D341Med (cell line): ENCODE data around the gene APLP2.
"Not testable (repeated sequence)": the region's sequence is repeated elsewhere in the genome, so short reads cannot be mapped to it uniquely, and the experiment has no call there.

Source experiments
- DNase-seq: peaks from one replicate; pipeline ENCODE4 v3.0.0; 2012; ENCODE audit warnings: low spot score

Gene APLP2

DNA sequence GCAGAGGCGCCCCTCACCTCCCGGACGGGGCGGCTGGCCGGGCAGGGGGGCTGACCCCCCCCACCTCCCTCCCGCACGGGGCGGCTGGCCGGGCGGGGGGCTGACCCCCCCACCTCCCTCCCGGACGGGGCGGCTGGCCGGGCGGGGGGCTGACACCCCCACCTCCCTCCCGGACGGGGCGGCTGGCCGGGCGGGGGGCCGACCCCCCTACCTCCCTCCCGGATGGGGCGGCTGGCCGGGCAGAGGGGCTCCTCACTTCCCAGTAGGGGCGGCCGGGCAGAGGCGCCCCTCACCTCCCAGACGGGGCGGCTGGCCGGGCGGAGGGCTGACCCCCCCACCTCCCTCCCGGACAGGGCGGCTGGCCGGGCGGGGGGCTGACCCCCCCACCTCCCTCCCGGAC lies 21.5 kb downstream of the APLP2 start:
- DNase-seq, result not testable (repeated sequence)

- no peak for DNase-seq
Observed at GRCh38 chr11:130092661-130093060, 23.0 kb downstream of the APLP2 start.

- no peak for DNase-seq
Observed at GRCh38 chr11:130094614-130095013, 24.9 kb downstream of the APLP2 start.

- DNase-seq, result no peak
Observed at GRCh38 chr11:130095326-130095725, 25.6 kb downstream of the APLP2 start.

GRCh38 chr11:130096042-130096441 lies 26.3 kb downstream of the APLP2 start:
- DNase-seq, result no peak

- DNase-seq, result no peak
Observed at GRCh38 chr11:130096823-130097222, 27.1 kb downstream of the APLP2 start.

- no peak for DNase-seq
Observed at GRCh38 chr11:130097285-130097684, 27.6 kb downstream of the APLP2 start.

GRCh38 chr11:130099356-130099755 lies 29.7 kb downstream of the APLP2 start:
- no peak for DNase-seq

- no peak for DNase-seq
Observed at GRCh38 chr11:130100381-130101095, 30.8 kb downstream of the APLP2 start.

GRCh38 chr11:130101661-130102060 lies 32.0 kb downstream of the APLP2 start:
- DNase-seq, result no peak

- DNase-seq, result no peak
Observed at GRCh38 chr11:130102301-130103249, 32.9 kb downstream of the APLP2 start.

DNA sequence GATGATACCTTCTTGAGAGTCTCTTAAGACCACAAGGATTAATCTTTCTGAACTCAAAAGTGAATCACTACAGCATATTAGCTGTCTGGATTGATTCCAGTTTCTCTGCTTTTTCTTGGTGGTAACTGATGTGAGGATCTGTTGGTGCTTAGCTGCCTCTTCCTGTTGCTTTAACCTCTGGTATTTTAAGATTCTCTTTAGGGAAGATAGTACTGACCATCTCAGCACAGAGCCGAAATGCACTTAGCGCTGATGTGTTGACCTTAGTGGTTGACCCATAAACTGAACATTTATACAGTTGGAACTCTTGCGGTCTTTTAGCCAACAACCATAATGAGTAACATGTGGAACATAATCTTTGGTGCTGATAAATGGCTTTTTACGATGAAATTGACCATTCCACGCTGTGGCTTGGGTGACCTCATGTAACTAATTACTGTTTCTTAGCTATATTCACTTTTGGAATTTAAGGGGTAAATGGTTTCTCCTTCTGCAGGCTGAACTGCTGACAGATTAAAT lies 33.7 kb downstream of the APLP2 start:
- DNase-seq, result no peak

DNA sequence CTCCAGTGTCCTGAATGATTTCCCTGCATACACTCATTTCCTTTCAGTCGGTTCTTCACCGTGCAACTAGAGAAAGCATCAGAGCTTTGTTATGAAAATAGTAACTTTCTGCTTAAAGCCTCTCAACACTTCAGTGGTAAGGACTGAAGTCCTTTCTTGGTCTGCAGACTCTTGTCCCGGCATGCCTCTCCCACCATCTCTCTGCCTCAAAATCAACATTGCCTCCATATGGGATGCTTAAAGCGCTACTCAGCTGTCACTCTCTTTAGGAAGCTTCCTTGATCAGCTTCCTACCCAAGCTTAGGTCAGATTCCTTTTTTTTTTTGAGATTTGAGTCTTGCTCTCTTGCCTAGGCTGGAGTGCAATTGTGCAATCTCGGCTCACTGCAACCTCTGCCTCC lies 36.7 kb downstream of the APLP2 start:
- DNase-seq, result no peak

DNA sequence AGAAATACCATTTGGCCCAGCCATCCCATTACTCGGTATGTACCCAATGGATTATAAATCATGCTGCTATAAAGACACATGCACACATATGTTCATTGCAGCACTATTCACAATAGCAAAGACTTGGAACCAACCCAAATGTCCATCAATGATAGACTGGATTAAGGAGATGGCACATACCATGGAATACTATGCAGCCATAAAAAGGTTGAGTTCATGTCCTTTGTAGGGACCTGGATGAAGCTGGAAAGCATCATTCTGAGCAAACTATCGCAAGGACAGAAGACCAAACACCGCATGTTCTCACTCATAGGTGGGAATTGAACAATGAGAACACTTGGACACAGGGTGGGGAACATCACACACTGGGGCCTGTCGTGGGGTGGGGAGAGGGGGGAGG lies 39.0 kb downstream of the APLP2 start:
- not testable (repeated sequence) for DNase-seq

- DNase-seq, result no peak
Observed at GRCh38 chr11:130109386-130109785, 39.7 kb downstream of the APLP2 start.

DNA sequence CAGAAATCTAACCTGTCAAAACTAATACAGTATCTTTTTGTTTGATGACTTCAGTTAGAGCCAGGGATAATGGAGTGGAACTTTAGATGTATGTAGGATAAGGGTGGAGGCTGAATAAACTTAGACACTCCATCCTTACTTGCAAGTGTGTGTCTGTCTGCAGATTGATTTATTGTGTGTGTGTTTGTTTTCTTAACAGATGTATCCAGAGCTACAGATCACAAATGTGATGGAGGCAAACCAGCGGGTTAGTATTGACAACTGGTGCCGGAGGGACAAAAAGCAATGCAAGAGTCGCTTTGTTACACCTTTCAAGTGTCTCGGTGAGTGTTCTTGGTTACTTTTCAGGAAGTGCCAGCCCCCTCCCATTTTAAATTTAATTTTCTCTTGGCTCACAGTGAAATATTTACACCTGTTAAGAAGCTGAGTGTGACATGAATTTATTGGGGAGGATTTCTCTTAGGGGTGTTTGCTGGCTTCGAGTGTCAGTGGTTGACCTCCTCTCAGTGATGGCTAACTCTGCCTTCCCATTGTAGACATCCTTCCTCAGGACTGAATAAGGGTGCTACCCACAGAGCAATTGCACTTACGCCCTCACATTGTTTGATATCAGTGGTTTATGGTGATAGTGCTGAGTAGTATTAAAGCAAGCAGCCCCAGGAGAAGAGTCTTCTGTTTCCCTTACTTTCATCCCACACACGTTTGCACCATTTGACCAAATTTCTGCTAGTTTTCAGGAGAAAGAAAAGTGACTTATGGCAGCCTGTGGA lies 40.8 kb downstream of the APLP2 start:
- DNase-seq, result no peak

DNA sequence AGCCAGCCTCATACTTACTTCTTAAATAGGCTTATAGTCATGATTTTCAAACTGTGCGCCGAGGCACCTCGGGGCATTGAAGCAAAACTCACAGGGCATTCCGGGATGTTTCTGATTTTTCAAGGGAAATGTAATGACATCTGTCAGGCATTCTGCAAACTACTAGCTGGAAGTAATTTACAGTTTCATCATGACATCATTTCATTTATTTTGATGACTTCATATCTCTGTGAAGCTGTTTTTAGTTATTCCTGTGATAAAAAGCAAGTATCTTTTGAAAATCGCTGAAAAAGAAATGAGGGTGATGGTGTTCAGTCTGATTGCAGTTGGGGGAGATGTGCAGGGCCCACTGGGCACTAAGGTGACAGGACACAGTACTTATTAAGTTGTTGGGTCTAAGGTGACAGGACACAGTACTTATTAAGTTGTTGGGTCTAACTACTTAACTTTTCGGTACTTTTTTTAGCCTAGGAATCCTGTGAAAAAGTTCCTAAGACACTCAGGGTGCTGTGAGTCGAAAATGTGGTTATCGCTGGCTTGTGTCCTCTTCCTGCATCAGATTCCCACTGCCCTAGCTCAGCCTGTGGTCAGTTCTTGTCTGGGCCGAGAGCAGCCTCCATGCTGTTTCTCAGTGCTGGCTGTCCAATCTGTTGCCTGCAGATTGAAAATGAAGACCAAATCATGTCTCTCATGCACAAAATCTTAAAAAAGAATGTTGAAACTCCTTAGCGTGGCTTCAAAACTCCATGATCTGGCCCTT lies 42.6 kb downstream of the APLP2 start:
- DNase-seq, result no peak

DNA sequence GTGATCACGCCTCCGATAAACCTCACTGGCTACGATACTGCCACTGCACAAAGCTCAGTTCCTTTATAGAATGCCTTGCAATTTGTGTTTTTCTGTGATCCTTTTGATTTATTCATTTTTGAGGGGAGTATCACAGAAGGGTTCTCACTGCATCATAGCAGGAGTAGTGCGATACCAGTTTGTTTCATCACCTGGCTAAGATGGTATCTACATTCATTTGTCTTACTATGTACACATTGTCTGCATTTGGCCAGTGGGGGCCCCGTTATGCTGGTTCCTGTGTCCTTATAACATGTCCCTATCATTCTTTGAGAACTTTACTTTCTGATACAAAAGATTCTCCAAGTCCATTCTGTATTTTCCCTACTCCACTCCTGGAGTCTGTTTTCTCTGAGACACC lies 44.6 kb downstream of the APLP2 start:
- no peak for DNase-seq

- no peak for DNase-seq
Observed at GRCh38 chr11:130114726-130115125, 45.0 kb downstream of the APLP2 start.

DNA sequence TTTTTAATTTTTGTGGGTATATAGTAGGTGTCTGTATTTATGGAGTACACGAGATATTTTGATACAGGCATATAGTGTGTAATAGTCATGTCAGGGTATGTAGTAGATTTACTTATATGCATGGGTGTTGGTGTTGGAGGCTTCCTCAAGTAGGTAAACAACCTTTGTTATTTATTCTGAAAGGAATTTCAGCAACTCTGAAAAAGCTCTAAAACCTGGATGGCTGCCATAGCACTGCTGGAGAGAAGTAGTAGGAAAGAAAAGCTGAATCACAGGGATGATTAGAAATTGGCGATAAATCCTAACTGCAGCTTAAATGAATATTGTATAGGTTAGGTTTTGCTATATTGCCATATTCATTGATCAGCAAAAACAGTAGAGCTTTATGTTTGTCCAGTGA lies 45.5 kb downstream of the APLP2 start:
- no peak for DNase-seq

- no peak for DNase-seq
Observed at GRCh38 chr11:130118165-130118564, 48.5 kb downstream of the APLP2 start.
